Sigmoid colon (tissue), 7 donors: Measurements from ENCODE around the gene BCAS3. TPM values are rescaled to one million over a fixed set of nuclear protein-coding genes. Genes with fewer than 3 reads are reported as not detected.

Experiments
- DNase-seq: peaks from one replicate; pipeline ENCODE4 v3.0.0-alpha.2; 2019
- H3K27ac ChIP-seq, 4 donors: fragments of 200-600 bp; sonication (generic); one replicate each; pipeline ENCODE4 v1.5.1; 2016 to 2019; ENCODE audit warnings: mild to moderate bottlenecking in 1 of 4
- H3K27me3 ChIP-seq, 3 donors: fragments of 200-600 bp; sonication (generic); one replicate each; pipeline ENCODE4 v1.5.1; 2019; ENCODE audit warnings: mild to moderate bottlenecking in 1 of 3
- H3K36me3 ChIP-seq, 4 donors: fragments of 200-600 bp; sonication (generic); one replicate each; pipeline ENCODE4 v1.5.1; 2016 to 2019
- H3K4me1 ChIP-seq, 4 donors: fragments of 200-600 bp; sonication (generic); one replicate each; pipeline ENCODE4 v1.5.1; 2017 to 2019
- H3K4me3 ChIP-seq, 4 donors: fragments of 200-600 bp; sonication (generic); one replicate each; pipeline ENCODE4 v1.5.1; 2017 to 2019; ENCODE audit warnings: mild to moderate bottlenecking in 2 of 4, moderate library complexity in 1 of 4
- H3K9me3 ChIP-seq, 4 donors: fragments of 200-600 bp in 3 of 4; sonication (generic) in 3 of 4; one replicate each; pipeline versions ENCODE4 v1.5.1 to v1.6.1; 2013 to 2019
- CTCF ChIP-seq, 4 experiments: fragments of 450-650 bp in 3 of 4; fragments of 200-600 bp in 1 of 4; IDR thresholded peaks; one replicate each; pipeline ENCODE4 v1.5.1; 2016 to 2019; ENCODE audit warnings: antibody characterized with exemption in 4 of 4, mild to moderate bottlenecking in 3 of 4, moderate library complexity in 2 of 4
- EP300 ChIP-seq, 4 donors: sonication (generic); formaldehyde crosslinking; IDR thresholded peaks; one replicate each; pipeline ENCODE4 v1.6.1; 2017; ENCODE audit warnings: antibody characterized with exemption in 4 of 4
- POLR2A ChIP-seq, 2 donors: fragments of 450-650 bp; IDR thresholded peaks; one replicate each; pipeline ENCODE4 v1.6.1; 2016; ENCODE audit warnings: antibody characterized with exemption in 2 of 2, mild to moderate bottlenecking in 2 of 2, moderate library complexity in 2 of 2
- POLR2AphosphoS5 ChIP-seq, 4 donors: sonication (generic); formaldehyde crosslinking; IDR thresholded peaks; one replicate each; pipeline ENCODE4 v1.6.1; 2017; ENCODE audit warnings: antibody characterized with exemption in 4 of 4
- WGBS, 2 donors: extraction: QIAGEN DNeasy Blood & Tissue Kit; methylation state at CpG; one replicate each; pipeline ENCODE4 v1.1.7; 2013; 5-methylcytosine and 5-hydroxymethylcytosine counted together
- intact Hi-C: fragments of 100-400 bp; cut with DNase I; formaldehyde crosslinking; loops from one replicate; pipeline ENCODE4 v1.15.1; 2023
- polyA plus RNA-seq, 3 donors: library from polyadenylated mRNA; stranded (reverse); fragments of 200-250 nt; gene quantifications; one replicate each; pipeline ENCODE4 v1.2.3, GENCODE V29; 2013
- total RNA-seq, 4 donors: library from RNA; depleted of rRNA; stranded (reverse); fragments of >200 nt; gene quantifications; one replicate each; pipeline ENCODE4 v1.1.0, GENCODE V29; 2016
- donor health status: healthy with polysubstance abuse.
- donor health status: Bipolar disorder and iron deficiency.
- donor health status: healthy.

The BCAS3 gene
- total and polyA plus RNA-seq, 7 donors, result 6.3 to 38.5 (median 28.5) TPM

- H3K9me3 ChIP-seq, result no peaks in the 10 kb centered on the region
- no peak overlapping the region for H3K27ac ChIP-seq
- WGBS, 2 donors, result 94 to 95% methylated on average over 2 of the region's 2 CpGs
- H3K4me3 ChIP-seq, result no peak overlapping the region
- TF ChIP-seq POLR2A (IDR thresholded peaks at IDR 0.05) (no peak), EP300 (IDR thresholded peaks at IDR 0.05) (no peak), CTCF (IDR thresholded peaks at IDR 0.05) (no peak), POLR2AphosphoS5 (IDR thresholded peaks at IDR 0.05) (no peak)
- no peaks in the 10 kb centered on the region for H3K36me3 ChIP-seq
- H3K4me1 ChIP-seq, result no peaks in the 10 kb centered on the region
- intact Hi-C loops, result no loop called here
- H3K27me3 ChIP-seq, result no peaks in the 10 kb centered on the region
- DNase-seq, result no peak
Observed at GRCh38 chr17:61177351-61177750, 499.7 kb downstream of the BCAS3 start.

- no peaks in the 10 kb centered on the region for H3K36me3 ChIP-seq
- no peaks in the 10 kb centered on the region for H3K4me1 ChIP-seq
- H3K4me3 ChIP-seq, result no peak overlapping the region
- intact Hi-C loops, result loop anchor here (2.0 kb wide), 1 partner anchor 15 kb away; no protein-coding TSS in a partner anchor
- H3K27me3 ChIP-seq, result no peaks in the 10 kb centered on the region
- H3K9me3 ChIP-seq, result no peaks in the 10 kb centered on the region
- DNase-seq, result no peak
- no peak overlapping the region for H3K27ac ChIP-seq
- 76 to 80% methylated on average over 1 of the region's 1 CpG for WGBS, 2 donors
- TF ChIP-seq EP300 (IDR thresholded peaks at IDR 0.05), result no peak
- no peak for TF ChIP-seq CTCF (IDR thresholded peaks at IDR 0.05)
- no peak for TF ChIP-seq POLR2A (IDR thresholded peaks at IDR 0.05)
- TF ChIP-seq POLR2AphosphoS5 (IDR thresholded peaks at IDR 0.05), result no peak
Observed at GRCh38 chr17:61178284-61178683, 500.6 kb downstream of the BCAS3 start.

GRCh38 chr17:61179380-61179806, 501.7 kb downstream of the BCAS3 start:
- H3K4me3 ChIP-seq, result no peak overlapping the region
- TF ChIP-seq EP300 (IDR thresholded peaks at IDR 0.05) (no peak), POLR2A (IDR thresholded peaks at IDR 0.05) (no peak), POLR2AphosphoS5 (IDR thresholded peaks at IDR 0.05) (no peak), CTCF (IDR thresholded peaks at IDR 0.05) (no peak)
- no peak for DNase-seq
- H3K9me3 ChIP-seq, result no peaks in the 10 kb centered on the region
- H3K27me3 ChIP-seq, result no peaks in the 10 kb centered on the region
- H3K27ac ChIP-seq, result no peak overlapping the region
- intact Hi-C loops, result loop anchor here (2.0 kb wide), 1 partner anchor 13 kb away; no protein-coding TSS in a partner anchor
- H3K36me3 ChIP-seq, result no peaks in the 10 kb centered on the region
- 92 to 95% methylated on average over 2 of the region's 2 CpGs for whole genome bisulfite sequencing, 2 donors
- no peaks in the 10 kb centered on the region for H3K4me1 ChIP-seq

- H3K4me3 ChIP-seq, result no peak overlapping the region
- no peaks in the 10 kb centered on the region for H3K27me3 ChIP-seq
- no peaks in the 10 kb centered on the region for H3K9me3 ChIP-seq
- H3K27ac ChIP-seq, result no peak overlapping the region
- WGBS, 2 donors, result 88 to 89% methylated on average over 2 of the region's 2 CpGs
- intact Hi-C loops, result no loop called here
- no peaks in the 10 kb centered on the region for H3K36me3 ChIP-seq
- no peaks in the 10 kb centered on the region for H3K4me1 ChIP-seq
- DNase-seq, result no peak
- TF ChIP-seq POLR2A (IDR thresholded peaks at IDR 0.05) (no peak), CTCF (IDR thresholded peaks at IDR 0.05) (no peak), POLR2AphosphoS5 (IDR thresholded peaks at IDR 0.05) (no peak), EP300 (IDR thresholded peaks at IDR 0.05) (no peak)
Observed at GRCh38 chr17:61183793-61184192, 506.1 kb downstream of the BCAS3 start.

- DNase-seq, result no peak
- 93 to 96% methylated on average over 4 of the region's 4 CpGs for WGBS, 2 donors
- intact Hi-C loops, result no loop called here
- Histone ChIP-seq H3K27me3 (no peaks in the 10 kb centered on the region), H3K4me3 (no peak overlapping the region), H3K4me1 (no peaks in the 10 kb centered on the region), H3K36me3 (no peaks in the 10 kb centered on the region), H3K27ac (no peak overlapping the region), H3K9me3 (no peaks in the 10 kb centered on the region)
- TF ChIP-seq POLR2A (IDR thresholded peaks at IDR 0.05) (no peak), POLR2AphosphoS5 (IDR thresholded peaks at IDR 0.05) (no peak), CTCF (IDR thresholded peaks at IDR 0.05) (no peak), EP300 (IDR thresholded peaks at IDR 0.05) (no peak)
Observed at GRCh38 chr17:61185385-61185784, 507.7 kb downstream of the BCAS3 start.
